GM23338 (cell line): ENCODE data around the gene GRN.

Source experiments
- CREB1 ChIP-seq: fragments of 250-450 bp; sonication (Bioruptor Pico); IDR thresholded peaks from 2 replicates; pipeline ENCODE4 v1.5.0; 2020; ENCODE audit warnings: low read depth, mild to moderate bottlenecking, moderate library complexity
- CTCF ChIP-seq, 2 experiments: fragments of 200-600 bp in 1 of 2; sonication (generic) in 1 of 2; conservative IDR thresholded peaks; 2 replicates each; pipeline versions ENCODE4 v1.5.1 to v1.6.1; 2016 to 2017; ENCODE audit warnings: antibody characterized with exemption in 2 of 2, low read depth in 2 of 2, mild to moderate bottlenecking in 2 of 2, moderate library complexity in 1 of 2
- EZH2 ChIP-seq: fragments of 200-600 bp; sonication (generic); IDR thresholded peaks from one replicate; pipeline ENCODE4 v1.8.0; 2017; ENCODE audit warnings: antibody characterized with exemption, mild to moderate bottlenecking, low read depth; ENCODE audit not compliant: unreplicated experiment
- EZH2phosphoT487 ChIP-seq: fragments of 200-600 bp; sonication (generic); IDR thresholded peaks from one replicate; pipeline ENCODE4 v1.8.1; 2018; ENCODE audit warnings: antibody characterized with exemption; ENCODE audit not compliant: unreplicated experiment
- POLR2AphosphoS5 ChIP-seq: IDR thresholded peaks from 2 replicates; pipeline ENCODE4 v1.6.1; 2016; ENCODE audit warnings: antibody characterized with exemption, low read depth
- REST ChIP-seq: IDR thresholded peaks from one replicate; pipeline ENCODE4 v1.6.1; 2018; ENCODE audit warnings: antibody characterized with exemption; ENCODE audit not compliant: unreplicated experiment
- ZNF114 ChIP-seq: fragments of 250-450 bp; sonication (Bioruptor Pico); IDR thresholded peaks from 2 replicates; pipeline ENCODE4 v1.5.0; 2020; ENCODE audit warnings: mild to moderate bottlenecking, moderate library complexity
- TF ChIP-seq, protein P1 (sequence below): IDR thresholded peaks from 2 replicates; pipeline ENCODE4 v1.6.1; 2016; ENCODE audit warnings: antibody characterized with exemption
- TF ChIP-seq, protein P2 (sequence below): fragments of 250-450 bp; sonication (Bioruptor Pico); IDR thresholded peaks from 2 replicates; pipeline ENCODE4 v1.5.0; 2020; ENCODE audit warnings: mild to moderate bottlenecking, moderate library complexity

GRCh38 chr17:44335968-44336367 lies 9.1 kb upstream of the GRN start:
- no peak for TF ChIP-seq REST
- no peak for TF ChIP-seq CTCF (conservative IDR thresholded peaks at IDR 0.05; ENCODE audit: low read depth in 2 of 2)
- TF ChIP-seq POLR2AphosphoS5, result no peak
- no peak for TF ChIP-seq EZH2phosphoT487
- no peak for TF ChIP-seq EZH2
- TF ChIP-seq, protein P1, sequence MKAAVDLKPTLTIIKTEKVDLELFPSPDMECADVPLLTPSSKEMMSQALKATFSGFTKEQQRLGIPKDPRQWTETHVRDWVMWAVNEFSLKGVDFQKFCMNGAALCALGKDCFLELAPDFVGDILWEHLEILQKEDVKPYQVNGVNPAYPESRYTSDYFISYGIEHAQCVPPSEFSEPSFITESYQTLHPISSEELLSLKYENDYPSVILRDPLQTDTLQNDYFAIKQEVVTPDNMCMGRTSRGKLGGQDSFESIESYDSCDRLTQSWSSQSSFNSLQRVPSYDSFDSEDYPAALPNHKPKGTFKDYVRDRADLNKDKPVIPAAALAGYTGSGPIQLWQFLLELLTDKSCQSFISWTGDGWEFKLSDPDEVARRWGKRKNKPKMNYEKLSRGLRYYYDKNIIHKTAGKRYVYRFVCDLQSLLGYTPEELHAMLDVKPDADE, result no peak
- no peak for TF ChIP-seq CREB1
- TF ChIP-seq, protein P2, sequence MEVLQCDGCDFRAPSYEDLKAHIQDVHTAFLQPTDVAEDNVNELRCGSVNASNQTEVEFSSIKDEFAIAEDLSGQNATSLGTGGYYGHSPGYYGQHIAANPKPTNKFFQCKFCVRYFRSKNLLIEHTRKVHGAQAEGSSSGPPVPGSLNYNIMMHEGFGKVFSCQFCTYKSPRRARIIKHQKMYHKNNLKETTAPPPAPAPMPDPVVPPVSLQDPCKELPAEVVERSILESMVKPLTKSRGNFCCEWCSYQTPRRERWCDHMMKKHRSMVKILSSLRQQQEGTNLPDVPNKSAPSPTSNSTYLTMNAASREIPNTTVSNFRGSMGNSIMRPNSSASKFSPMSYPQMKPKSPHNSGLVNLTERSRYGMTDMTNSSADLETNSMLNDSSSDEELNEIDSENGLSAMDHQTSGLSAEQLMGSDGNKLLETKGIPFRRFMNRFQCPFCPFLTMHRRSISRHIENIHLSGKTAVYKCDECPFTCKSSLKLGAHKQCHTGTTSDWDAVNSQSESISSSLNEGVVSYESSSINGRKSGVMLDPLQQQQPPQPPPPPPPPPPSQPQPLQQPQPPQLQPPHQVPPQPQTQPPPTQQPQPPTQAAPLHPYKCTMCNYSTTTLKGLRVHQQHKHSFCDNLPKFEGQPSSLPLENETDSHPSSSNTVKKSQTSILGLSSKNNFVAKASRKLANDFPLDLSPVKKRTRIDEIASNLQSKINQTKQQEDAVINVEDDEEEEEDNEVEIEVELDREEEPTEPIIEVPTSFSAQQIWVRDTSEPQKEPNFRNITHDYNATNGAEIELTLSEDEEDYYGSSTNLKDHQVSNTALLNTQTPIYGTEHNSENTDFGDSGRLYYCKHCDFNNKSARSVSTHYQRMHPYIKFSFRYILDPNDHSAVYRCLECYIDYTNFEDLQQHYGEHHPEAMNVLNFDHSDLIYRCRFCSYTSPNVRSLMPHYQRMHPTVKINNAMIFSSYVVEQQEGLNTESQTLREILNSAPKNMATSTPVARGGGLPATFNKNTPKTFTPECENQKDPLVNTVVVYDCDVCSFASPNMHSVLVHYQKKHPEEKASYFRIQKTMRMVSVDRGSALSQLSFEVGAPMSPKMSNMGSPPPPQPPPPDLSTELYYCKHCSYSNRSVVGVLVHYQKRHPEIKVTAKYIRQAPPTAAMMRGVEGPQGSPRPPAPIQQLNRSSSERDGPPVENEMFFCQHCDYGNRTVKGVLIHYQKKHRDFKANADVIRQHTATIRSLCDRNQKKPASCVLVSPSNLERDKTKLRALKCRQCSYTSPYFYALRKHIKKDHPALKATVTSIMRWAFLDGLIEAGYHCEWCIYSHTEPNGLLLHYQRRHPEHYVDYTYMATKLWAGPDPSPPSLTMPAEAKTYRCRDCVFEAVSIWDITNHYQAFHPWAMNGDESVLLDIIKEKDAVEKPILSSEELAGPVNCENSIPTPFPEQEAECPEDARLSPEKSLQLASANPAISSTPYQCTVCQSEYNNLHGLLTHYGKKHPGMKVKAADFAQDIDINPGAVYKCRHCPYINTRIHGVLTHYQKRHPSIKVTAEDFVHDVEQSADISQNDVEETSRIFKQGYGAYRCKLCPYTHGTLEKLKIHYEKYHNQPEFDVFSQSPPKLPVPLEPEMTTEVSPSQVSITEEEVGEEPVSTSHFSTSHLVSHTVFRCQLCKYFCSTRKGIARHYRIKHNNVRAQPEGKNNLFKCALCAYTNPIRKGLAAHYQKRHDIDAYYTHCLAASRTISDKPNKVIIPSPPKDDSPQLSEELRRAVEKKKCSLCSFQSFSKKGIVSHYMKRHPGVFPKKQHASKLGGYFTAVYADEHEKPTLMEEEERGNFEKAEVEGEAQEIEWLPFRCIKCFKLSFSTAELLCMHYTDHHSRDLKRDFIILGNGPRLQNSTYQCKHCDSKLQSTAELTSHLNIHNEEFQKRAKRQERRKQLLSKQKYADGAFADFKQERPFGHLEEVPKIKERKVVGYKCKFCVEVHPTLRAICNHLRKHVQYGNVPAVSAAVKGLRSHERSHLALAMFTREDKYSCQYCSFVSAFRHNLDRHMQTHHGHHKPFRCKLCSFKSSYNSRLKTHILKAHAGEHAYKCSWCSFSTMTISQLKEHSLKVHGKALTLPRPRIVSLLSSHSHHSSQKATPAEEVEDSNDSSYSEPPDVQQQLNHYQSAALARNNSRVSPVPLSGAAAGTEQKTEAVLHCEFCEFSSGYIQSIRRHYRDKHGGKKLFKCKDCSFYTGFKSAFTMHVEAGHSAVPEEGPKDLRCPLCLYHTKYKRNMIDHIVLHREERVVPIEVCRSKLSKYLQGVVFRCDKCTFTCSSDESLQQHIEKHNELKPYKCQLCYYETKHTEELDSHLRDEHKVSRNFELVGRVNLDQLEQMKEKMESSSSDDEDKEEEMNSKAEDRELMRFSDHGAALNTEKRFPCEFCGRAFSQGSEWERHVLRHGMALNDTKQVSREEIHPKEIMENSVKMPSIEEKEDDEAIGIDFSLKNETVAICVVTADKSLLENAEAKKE (CRISPR knock-in tag), result no peak
- TF ChIP-seq ZNF114, result no peak
